Endothelial cell (in vitro differentiated cells): ENCODE measurements around the gene ESR1. TPM values are rescaled to one million over a fixed set of nuclear protein-coding genes. Genes with fewer than 3 reads are reported as not detected.

ENCODE experiments used
- DNase-seq: peaks from one replicate; pipeline ENCODE4 v3.0.0; 2021; ENCODE audit warnings: low spot score
- H3K27ac Mint-ChIP-seq: one replicate; pipeline ENCODE4 v1.8.0; 2021; ENCODE audit warnings: mixed read lengths, inconsistent platforms; ENCODE audit not compliant: unreplicated experiment
- H3K27me3 Mint-ChIP-seq: one replicate; pipeline ENCODE4 v1.8.0; 2021; ENCODE audit warnings: mild to moderate bottlenecking, moderate library complexity, mixed read lengths, inconsistent platforms; ENCODE audit not compliant: unreplicated experiment
- H3K36me3 Mint-ChIP-seq: one replicate; pipeline ENCODE4 v1.8.0; 2021; ENCODE audit warnings: mild to moderate bottlenecking, low read depth, mixed read lengths, inconsistent platforms; ENCODE audit not compliant: unreplicated experiment
- H3K4me1 Mint-ChIP-seq: one replicate; pipeline ENCODE4 v1.8.0; 2021; ENCODE audit warnings: mild to moderate bottlenecking, mixed read lengths, inconsistent platforms; ENCODE audit not compliant: unreplicated experiment
- H3K4me3 Mint-ChIP-seq: one replicate; pipeline ENCODE4 v1.8.0; 2021; ENCODE audit warnings: mild to moderate bottlenecking, mixed read lengths, inconsistent platforms; ENCODE audit not compliant: unreplicated experiment
- H3K9me3 Mint-ChIP-seq: one replicate; pipeline ENCODE4 v1.8.0; 2021; ENCODE audit warnings: mixed read lengths, inconsistent platforms; ENCODE audit not compliant: unreplicated experiment
- long read RNA-seq: library from polyadenylated mRNA; unstranded; transcript quantifications from one replicate; pipeline ENCODE4 v2.0.0, GENCODE V29; 2020; ENCODE audit not compliant: unreplicated experiment
- total RNA-seq: library from RNA; stranded (reverse); fragmentation: NEBNext Ultra II Directional; extraction: Animal tissue kit (Norgen Biotek cat#: 25700); gene quantifications from one replicate; pipeline ENCODE4 v1.2.1, GENCODE V29; 2021; ENCODE audit not compliant: unreplicated experiment
- TF ChIP-seq, protein P1 (sequence below): fragments of 200-600 bp; sonication (generic); IDR thresholded peaks from one replicate; pipeline ENCODE4 v1.5.0; 2021; ENCODE audit warnings: antibody characterized with exemption; ENCODE audit not compliant: unreplicated experiment

Gene ESR1
- 0.05 TPM for total RNA-seq
- long read RNA-seq: 0 reads

DNA sequence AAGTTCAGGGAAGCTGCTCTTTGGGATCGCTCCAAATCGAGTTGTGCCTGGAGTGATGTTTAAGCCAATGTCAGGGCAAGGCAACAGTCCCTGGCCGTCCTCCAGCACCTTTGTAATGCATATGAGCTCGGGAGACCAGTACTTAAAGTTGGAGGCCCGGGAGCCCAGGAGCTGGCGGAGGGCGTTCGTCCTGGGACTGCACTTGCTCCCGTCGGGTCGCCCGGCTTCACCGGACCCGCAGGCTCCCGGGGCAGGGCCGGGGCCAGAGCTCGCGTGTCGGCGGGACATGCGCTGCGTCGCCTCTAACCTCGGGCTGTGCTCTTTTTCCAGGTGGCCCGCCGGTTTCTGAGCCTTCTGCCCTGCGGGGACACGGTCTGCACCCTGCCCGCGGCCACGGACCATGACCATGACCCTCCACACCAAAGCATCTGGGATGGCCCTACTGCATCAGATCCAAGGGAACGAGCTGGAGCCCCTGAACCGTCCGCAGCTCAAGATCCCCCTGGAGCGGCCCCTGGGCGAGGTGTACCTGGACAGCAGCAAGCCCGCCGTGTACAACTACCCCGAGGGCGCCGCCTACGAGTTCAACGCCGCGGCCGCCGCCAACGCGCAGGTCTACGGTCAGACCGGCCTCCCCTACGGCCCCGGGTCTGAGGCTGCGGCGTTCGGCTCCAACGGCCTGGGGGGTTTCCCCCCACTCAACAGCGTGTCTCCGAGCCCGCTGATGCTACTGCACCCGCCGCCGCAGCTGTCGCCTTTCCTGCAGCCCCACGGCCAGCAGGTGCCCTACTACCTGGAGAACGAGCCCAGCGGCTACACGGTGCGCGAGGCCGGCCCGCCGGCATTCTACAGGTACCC is at the start of gene ESR1:
ESR1 (plus strand) TSS at position 170 of the 858 bp plus-strand sequence; CDS start at position 401, 231 bp downstream.
- H3K9me3 Mint-ChIP-seq: no peaks in the 10 kb centered on the region
- H3K4me3 Mint-ChIP-seq: peak within 1 kb of the TSS; percentile 88
- TF ChIP-seq, protein P1, sequence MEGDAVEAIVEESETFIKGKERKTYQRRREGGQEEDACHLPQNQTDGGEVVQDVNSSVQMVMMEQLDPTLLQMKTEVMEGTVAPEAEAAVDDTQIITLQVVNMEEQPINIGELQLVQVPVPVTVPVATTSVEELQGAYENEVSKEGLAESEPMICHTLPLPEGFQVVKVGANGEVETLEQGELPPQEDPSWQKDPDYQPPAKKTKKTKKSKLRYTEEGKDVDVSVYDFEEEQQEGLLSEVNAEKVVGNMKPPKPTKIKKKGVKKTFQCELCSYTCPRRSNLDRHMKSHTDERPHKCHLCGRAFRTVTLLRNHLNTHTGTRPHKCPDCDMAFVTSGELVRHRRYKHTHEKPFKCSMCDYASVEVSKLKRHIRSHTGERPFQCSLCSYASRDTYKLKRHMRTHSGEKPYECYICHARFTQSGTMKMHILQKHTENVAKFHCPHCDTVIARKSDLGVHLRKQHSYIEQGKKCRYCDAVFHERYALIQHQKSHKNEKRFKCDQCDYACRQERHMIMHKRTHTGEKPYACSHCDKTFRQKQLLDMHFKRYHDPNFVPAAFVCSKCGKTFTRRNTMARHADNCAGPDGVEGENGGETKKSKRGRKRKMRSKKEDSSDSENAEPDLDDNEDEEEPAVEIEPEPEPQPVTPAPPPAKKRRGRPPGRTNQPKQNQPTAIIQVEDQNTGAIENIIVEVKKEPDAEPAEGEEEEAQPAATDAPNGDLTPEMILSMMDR: no peak
- H3K4me1 Mint-ChIP-seq: peaks cover 15% of the 10 kb centered on the region
- DNase-seq: peak; percentile 29
- peaks cover 5% of the 10 kb centered on the region for H3K36me3 Mint-ChIP-seq
- H3K27ac Mint-ChIP-seq: no peak within 1 kb of the TSS
- H3K27me3 Mint-ChIP-seq: peaks cover 25% of the 10 kb centered on the region

DNA sequence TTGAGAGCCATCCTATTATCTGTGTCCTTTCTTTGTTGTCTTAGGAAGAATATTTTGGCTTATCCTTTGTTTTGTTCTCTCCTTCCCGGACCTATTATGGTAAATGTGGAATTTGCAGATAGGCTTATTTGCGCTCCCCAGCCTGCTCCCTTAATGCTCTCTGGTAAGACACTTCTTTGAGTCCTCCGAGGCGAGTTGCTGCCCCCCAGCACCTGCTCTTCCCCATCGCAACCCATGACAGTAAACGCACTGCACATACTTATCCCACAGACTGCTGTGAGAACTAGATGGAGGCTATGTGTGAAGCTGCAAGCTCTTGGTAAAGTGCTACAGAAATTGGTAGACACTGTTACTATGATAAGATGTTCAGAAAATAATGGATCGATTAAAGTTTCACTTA is 47.0 kb upstream of the ESR1 start:
- Mint-ChIP-seq H3K27ac (no peak overlapping the region), H3K4me3 (no peak overlapping the region), H3K4me1 (peaks cover 13% of the 10 kb centered on the region), H3K36me3 (no peaks in the 10 kb centered on the region), H3K9me3 (no peaks in the 10 kb centered on the region), H3K27me3 (no peaks in the 10 kb centered on the region)
- no peak for DNase-seq
- TF ChIP-seq, protein P1: no peak

DNA sequence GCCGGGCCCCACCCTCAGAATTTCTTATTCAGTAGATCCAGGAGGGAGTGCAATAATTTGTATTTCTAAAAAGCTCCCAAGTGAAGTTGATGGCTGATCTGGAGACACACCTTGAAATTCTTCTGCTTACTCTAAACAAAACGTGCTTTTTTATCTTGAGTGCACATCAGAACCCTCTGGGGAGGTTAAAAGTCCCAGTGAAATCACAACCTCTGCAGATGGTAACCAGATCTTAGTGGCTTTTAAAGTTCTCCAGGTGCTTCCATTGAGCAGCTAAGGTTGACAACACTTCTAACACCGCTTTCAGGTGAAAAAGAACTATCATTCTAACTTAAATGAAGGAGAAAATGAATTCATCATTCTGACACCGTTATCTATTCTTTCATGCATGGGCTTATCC is 45.6 kb upstream of the ESR1 start:
- Mint-ChIP-seq H3K36me3 (no peaks in the 10 kb centered on the region), H3K27ac (no peak overlapping the region), H3K9me3 (no peaks in the 10 kb centered on the region), H3K27me3 (no peaks in the 10 kb centered on the region), H3K4me3 (no peak overlapping the region), H3K4me1 (peaks cover 13% of the 10 kb centered on the region)
- TF ChIP-seq, protein P1: no peak
- DNase-seq: no peak

DNA sequence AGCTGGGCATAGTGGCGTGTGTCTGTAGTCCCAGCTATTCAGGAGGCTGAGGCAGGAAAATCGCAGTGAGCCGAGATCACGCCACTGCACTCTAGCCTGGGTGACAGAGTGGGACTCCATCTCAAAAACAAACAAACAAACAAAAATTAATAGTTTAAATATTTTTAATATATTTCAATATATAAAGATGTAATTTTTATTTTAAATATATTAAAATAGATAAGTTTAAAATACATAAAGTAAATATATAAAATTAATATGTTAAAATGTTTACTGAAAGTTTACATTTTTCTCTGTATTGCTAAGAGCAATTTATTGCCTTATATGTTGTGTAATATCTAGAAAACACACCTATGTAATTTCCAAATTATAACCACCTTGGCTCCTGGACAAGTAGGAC is 44.7 kb upstream of the ESR1 start:
- no peak overlapping the region for H3K4me3 Mint-ChIP-seq
- H3K4me1 Mint-ChIP-seq: peaks cover 11% of the 10 kb centered on the region
- no peak overlapping the region for H3K27ac Mint-ChIP-seq
- H3K9me3 Mint-ChIP-seq: no peaks in the 10 kb centered on the region
- H3K36me3 Mint-ChIP-seq: no peaks in the 10 kb centered on the region
- no peaks in the 10 kb centered on the region for H3K27me3 Mint-ChIP-seq
- no peak for DNase-seq
- TF ChIP-seq, protein P1: no peak

GRCh38 chr6:151763303-151763702 is 44.2 kb upstream of the ESR1 start:
- H3K36me3 Mint-ChIP-seq: no peaks in the 10 kb centered on the region
- H3K4me1 Mint-ChIP-seq: peaks cover 11% of the 10 kb centered on the region
- no peaks in the 10 kb centered on the region for H3K27me3 Mint-ChIP-seq
- TF ChIP-seq, protein P1: peak; percentile 59
- H3K27ac Mint-ChIP-seq: no peak overlapping the region
- DNase-seq: no peak
- H3K9me3 Mint-ChIP-seq: no peaks in the 10 kb centered on the region
- H3K4me3 Mint-ChIP-seq: no peak overlapping the region
